K562 (cell line): ENCODE measurements around the gene BARX2. TPM values are rescaled to one million over a fixed set of nuclear protein-coding genes. Genes with fewer than 3 reads are reported as not detected.
A peak's percentile ranks its signal among the peaks of the same experiment; 100 is the strongest.

ENCODE experiments used
- ATAC-seq: fragments of 200-7000 bp; cut with Tn5 transposase; 3 replicates; pipeline ENCODE4 v1.9.1; 2020; ENCODE audit warnings: moderate library complexity
- BruUV-seq: library from RNA; stranded (reverse); fragments of 400-500 nt; replicated peaks from 2 replicates; lab custom pipeline; 2021; lab: Mats Ljungman, UMichigan
- CTCF ChIA-PET: fragments of 300-600 bp; formaldehyde crosslinking; extraction: SDS; loops from one replicate; lab custom pipeline; 2021; ENCODE audit warnings: low intra/inter-chr PET ratio; lab: Yijun Ruan, JAX
- POLR2A ChIA-PET: fragments of 300-600, 350-650 bp; sonication (Branson Sonifier 250); formaldehyde crosslinking; extraction: SDS; loops from one replicate; lab custom pipeline; 2021; ENCODE audit warnings: antibody characterized with exemption, inconsistent platforms; lab: Yijun Ruan, JAX
- DNase-seq, 4 experiments: peaks; one replicate each; pipeline versions ENCODE4 v3.0.0 to v3.0.0-alpha.2; 2011 to 2018; ENCODE audit warnings: low spot score in 3 of 4, mixed read lengths in 3 of 4; ENCODE audit errors: extremely low read depth in 1 of 4
- FAIRE-seq: peaks from 2 replicates; lab custom pipeline; 2011; peaks lifted over from hg19 to GRCh38; lab: Jason Lieb, UNC
- H2AFZ ChIP-seq: 2 replicates; pipeline ENCODE4 v1.6.0; 2011; ENCODE audit warnings: low read depth, low read length, control low read depth, inconsistent platforms
- H3K27ac ChIP-seq: fragments of 200-600 bp; 3 replicates; pipeline ENCODE4 v1.8.0; 2011; ENCODE audit warnings: low read depth, mild to moderate bottlenecking, control low read depth, inconsistent platforms, low read length, moderate library complexity, mixed read lengths; ENCODE audit errors: extremely low read depth
- H3K27me3 ChIP-seq, 2 experiments: fragments of 300-600 bp in 1 of 2; 2 replicates in 1 of 2; 3 replicates in 1 of 2; pipeline versions ENCODE4 v1.6.0 to v1.8.0; 2011; ENCODE audit warnings: inconsistent platforms in 2 of 2, low read length in 2 of 2, mild to moderate bottlenecking in 1 of 2, mixed read lengths in 1 of 2, moderate library complexity in 1 of 2; ENCODE audit not compliant: control insufficient read depth in 2 of 2, insufficient read depth in 2 of 2
- H3K36me3 ChIP-seq: fragments of 300-600 bp; 3 replicates; pipeline ENCODE4 v1.8.0; 2011; ENCODE audit warnings: mild to moderate bottlenecking, low read length, inconsistent platforms; ENCODE audit not compliant: control insufficient read depth, insufficient read depth
- H3K4me1 ChIP-seq, 2 experiments: fragments of 200-600 bp in 1 of 2; replicated peaks in 1 of 2; 2 replicates in 1 of 2; 3 replicates in 1 of 2; pipeline versions ENCODE4 v1.5.1 to v1.8.0; 2011; ENCODE audit warnings: inconsistent platforms in 2 of 2, low read length in 2 of 2, mild to moderate bottlenecking in 1 of 2, mixed read lengths in 1 of 2, moderate library complexity in 1 of 2; ENCODE audit not compliant: control insufficient read depth in 2 of 2, insufficient read depth in 2 of 2
- H3K4me2 ChIP-seq: 2 replicates; pipeline ENCODE4 v1.6.1; 2011; ENCODE audit warnings: low read length, control low read depth, inconsistent platforms, mixed read lengths; ENCODE audit not compliant: insufficient read depth
- H3K4me3 ChIP-seq: fragments of 200-600 bp; sonication (generic), shearing (Covaris generic); 2 replicates; pipeline ENCODE4 v1.5.1; 2016; ENCODE audit warnings: control low read depth, inconsistent platforms
- H3K79me2 ChIP-seq: fragments of 200-600 bp; 3 replicates; pipeline ENCODE4 v1.8.0; 2011; ENCODE audit warnings: low read length, inconsistent platforms; ENCODE audit not compliant: control insufficient read depth, insufficient read depth
- H3K9ac ChIP-seq, 2 experiments: 2 replicates each; pipeline versions ENCODE4 v1.6.0 to v1.6.1; 2011; ENCODE audit warnings: low read depth in 2 of 2, low read length in 2 of 2, control low read depth in 1 of 2, inconsistent platforms in 1 of 2, mild to moderate bottlenecking in 1 of 2, mixed read lengths in 1 of 2; ENCODE audit not compliant: insufficient read depth in 1 of 2
- H3K9me1 ChIP-seq: one replicate; pipeline ENCODE4 v1.6.0; 2011; ENCODE audit warnings: inconsistent platforms, mild to moderate bottlenecking, low read length, moderate library complexity; ENCODE audit not compliant: control insufficient read depth, insufficient read depth
- H3K9me3 ChIP-seq: replicated peaks from 2 replicates; pipeline ENCODE4 v1.5.1; 2011; ENCODE audit warnings: low read depth, low read length, inconsistent platforms; ENCODE audit not compliant: control insufficient read depth, insufficient read depth
- H4K20me1 ChIP-seq: replicated peaks from 2 replicates; pipeline ENCODE4 v1.6.1; 2011; ENCODE audit warnings: low read length, inconsistent platforms, mixed read lengths; ENCODE audit not compliant: control insufficient read depth, insufficient read depth
- BHLHE40 ChIP-seq: IDR thresholded peaks from 2 replicates; pipeline ENCODE4 v1.6.1; 2011; ENCODE audit warnings: low read length, improper control_type of control experiment
- BRD4 ChIP-seq: fragments of 200-600 bp; sonication (generic); IDR thresholded peaks from 2 replicates; pipeline ENCODE4 v1.6.1; 2017; ENCODE audit warnings: inconsistent platforms
- CREM ChIP-seq: IDR thresholded peaks from 2 replicates; pipeline ENCODE4 v1.6.1; 2014; ENCODE audit warnings: antibody characterized with exemption, low read depth
- EGR1 ChIP-seq: fragments of 450-650 bp; conservative IDR thresholded peaks from 2 replicates; pipeline ENCODE4 v1.6.1; 2017; ENCODE audit warnings: mild to moderate bottlenecking
- EP400 ChIP-seq: fragments of 450-650 bp; IDR thresholded peaks from 2 replicates; pipeline ENCODE4 v1.6.1; 2017; ENCODE audit warnings: antibody characterized with exemption, mild to moderate bottlenecking, moderate library complexity
- GABPB2 ChIP-seq: fragments of 250-450 bp; sonication (Bioruptor Pico); conservative IDR thresholded peaks from 2 replicates; pipeline ENCODE4 v1.5.1; 2021; ENCODE audit warnings: mild to moderate bottlenecking
- NBN ChIP-seq: fragments of 450-650 bp; IDR thresholded peaks from 2 replicates; pipeline ENCODE4 v1.6.1; 2016; ENCODE audit warnings: low read depth, mild to moderate bottlenecking
- PML ChIP-seq: IDR thresholded peaks from 2 replicates; pipeline ENCODE4 v1.6.1; 2012; ENCODE audit warnings: low read length, inconsistent platforms
- POLR3A ChIP-seq: IDR thresholded peaks from 2 replicates; pipeline ENCODE4 v1.6.1; 2011; ENCODE audit warnings: borderline replicate concordance, mild to moderate bottlenecking, moderate library complexity; ENCODE audit not compliant: insufficient read length, insufficient read depth; ENCODE audit errors: extremely low read depth
- PPARD ChIP-seq: fragments of 250-450 bp; sonication (Bioruptor Pico); IDR thresholded peaks from 2 replicates; pipeline ENCODE4 v1.8.0; 2022; ENCODE audit warnings: inconsistent platforms, mild to moderate bottlenecking, moderate library complexity
- RBBP5 ChIP-seq: fragments of 200-600 bp; sonication (generic); IDR thresholded peaks from 2 replicates; pipeline ENCODE4 v1.6.1; 2012; ENCODE audit warnings: borderline replicate concordance, mild to moderate bottlenecking, low read length, control low read depth, inconsistent platforms; ENCODE audit not compliant: insufficient read depth, poor library complexity, severe bottlenecking
- SMARCE1 ChIP-seq: fragments of 450-650 bp; IDR thresholded peaks from 2 replicates; pipeline ENCODE4 v1.7.1; 2016; ENCODE audit warnings: mild to moderate bottlenecking
- TAF1 ChIP-seq: IDR thresholded peaks from 2 replicates; pipeline ENCODE4 v1.6.1; 2011; ENCODE audit warnings: mild to moderate bottlenecking, low read length, moderate library complexity; ENCODE audit not compliant: insufficient read depth, control insufficient read depth, severe bottlenecking; ENCODE audit errors: extremely low read depth
- TGIF2 ChIP-seq: sonication (generic); formaldehyde crosslinking; IDR thresholded peaks from 2 replicates; pipeline ENCODE4 v1.8.1; 2022; ENCODE audit warnings: mild to moderate bottlenecking, missing genetic modification reagents, moderate library complexity
- ZNF174 ChIP-seq: fragments of 250-450 bp; sonication (Bioruptor Pico); IDR thresholded peaks from 2 replicates; pipeline ENCODE4 v1.4.0; 2020; ENCODE audit warnings: mild to moderate bottlenecking
- ZNF766 ChIP-seq: fragments of 200-800 bp; sonication (Bioruptor generic); conservative IDR thresholded peaks from 2 replicates; pipeline ENCODE4 v1.6.1; 2016; ENCODE audit warnings: missing genetic modification characterization, missing compliant biosample characterization
- WGBS: fragments of 100-300 bp; shearing (Covaris generic); methylation state at CpG from one replicate; pipeline ENCODE4 v1.1.6; 2016; ENCODE audit warnings: low coverage, mixed read lengths; ENCODE audit not compliant: insufficient coverage; ENCODE audit errors: missing lambda C conversion rate; 5-methylcytosine and 5-hydroxymethylcytosine counted together
- in situ Hi-C: fragments of 300-500 bp; cut with MboI; formaldehyde crosslinking; loops from 4 replicates; pipeline ENCODE4 v1.15.0; 2018; ENCODE audit warnings: inconsistent platforms, mixed read lengths
- intact Hi-C: fragments of 100-400 bp; cut with micrococcal nuclease; formaldehyde crosslinking; loops from 2 replicates; pipeline ENCODE4 v1.14.2; 2022
- polyA plus RNA-seq, 8 experiments: library from polyadenylated mRNA; depleted of rRNA in 4 of 8; stranded (reverse) in 5 of 8; unstranded in 3 of 8; fragments of >200 nt; fragmentation: Nextera tagmentation in 2 of 8; fragmentation: Illumina TruSeq in 1 of 8; extraction: Ambion mirVana in 2 of 8; extraction: Trizol in 1 of 8; gene quantifications; 2 replicates each; pipeline versions ENCODE4 v1.2.1 to v1.2.3, GENCODE V29; 2011 to 2014; ENCODE audit warnings: inconsistent platforms in 1 of 8, missing spikeins in 1 of 8
- total RNA-seq, 7 experiments: library from RNA; depleted of rRNA in 6 of 7; stranded (reverse); fragments of >200 nt in 6 of 7; fragmentation: Illumina TruSeq in 2 of 7; extraction: Trizol in 2 of 7; gene quantifications; 2 replicates each; pipeline versions ENCODE4 v1.2.1 to v1.2.3, GENCODE V29; 2011 to 2021; ENCODE audit warnings: low replicate concordance in 1 of 7
- TF ChIP-seq, protein P1 (sequence below), 2 experiments: fragments of 450-650 bp; IDR thresholded peaks; 2 replicates each; pipeline ENCODE4 v1.6.1; 2016
- TF ChIP-seq, protein P2 (sequence below): fragments of 200-400 bp; formaldehyde crosslinking; IDR thresholded peaks from 2 replicates; pipeline ENCODE4 v1.6.1; 2017; ENCODE audit warnings: mild to moderate bottlenecking, low read depth, low read length, moderate library complexity
- TF ChIP-seq, protein P3 (sequence below): fragments of 250-450 bp; sonication (Bioruptor Pico); IDR thresholded peaks from 2 replicates; pipeline ENCODE4 v1.8.0; 2022; ENCODE audit warnings: inconsistent platforms, mild to moderate bottlenecking, moderate library complexity, borderline replicate concordance

BARX2 gene
- total and polyA plus RNA-seq, 9 of the 15 experiments (the other 6 are each of a cell fraction or from before 2014, with no cell fraction given), result not detected

DNA sequence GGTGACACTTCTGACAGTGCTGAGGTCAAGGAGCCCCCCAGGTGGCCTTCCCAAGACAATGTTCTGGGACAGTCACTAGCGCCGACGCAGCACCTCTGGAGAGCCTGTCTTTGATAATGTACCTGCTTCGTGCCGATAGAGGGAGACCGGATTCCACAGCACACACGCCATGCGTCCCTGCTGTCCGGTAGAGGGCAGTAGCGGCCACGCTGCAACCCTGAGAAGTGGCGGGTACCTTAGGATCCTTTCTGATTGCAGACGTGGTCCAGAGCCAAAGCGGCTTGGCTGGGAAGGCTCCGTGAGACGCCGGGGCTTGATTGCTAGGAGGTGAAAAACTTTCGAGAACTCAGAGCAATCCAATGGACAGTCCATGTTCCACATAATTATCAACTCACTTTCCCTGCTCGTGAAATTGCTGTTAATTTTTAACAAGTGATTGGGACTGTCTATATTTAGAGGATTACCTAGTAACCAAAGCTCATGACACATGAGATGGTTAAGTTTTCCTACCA lies 11.4 kb upstream of the BARX2 start:
- ATAC-seq, result peak; percentile 100
- no peak overlapping the region for H3K4me3 ChIP-seq
- CTCF ChIA-PET, result interaction anchor here (0.6 to 4.4 kb wide), 5 partner anchors 11 to 387 kb away, joined by 3 to 58 read pairs (median 4); no protein-coding TSS in a partner anchor
- no peaks in the 10 kb centered on the region for H3K9me1 ChIP-seq
- H3K27me3 ChIP-seq, result no peaks in the 10 kb centered on the region
- peak overlapping the region; percentile 41; the same call in 1 of the 2 replicates for H2AFZ ChIP-seq
- POLR2A ChIA-PET, result no interaction called here
- H3K9ac ChIP-seq, result no peak overlapping the region
- H4K20me1 ChIP-seq, result no peaks in the 10 kb centered on the region
- peak; percentile 65 to 86 (median 70) for DNase-seq
- in situ Hi-C loops (no loop called here), intact Hi-C loops (loop anchor here (1.0 kb wide), 2 partner anchors 332 to 386 kb away; no protein-coding TSS in a partner anchor)
- H3K4me2 ChIP-seq, result no peak overlapping the region
- WGBS, result 1% methylated on average over 19 of the region's 19 CpGs
- H3K36me3 ChIP-seq, result no peaks in the 10 kb centered on the region
- H3K27ac ChIP-seq, result no peak overlapping the region
- no peaks in the 10 kb centered on the region for H3K4me1 ChIP-seq
- BruUV-seq, result no TSS peak
- no peaks in the 10 kb centered on the region for H3K9me3 ChIP-seq
- peak; percentile 94 for FAIRE-seq
- H3K79me2 ChIP-seq, result no peaks in the 10 kb centered on the region
- no peak for TF ChIP-seq EP400
- no peak for TF ChIP-seq EGR1
- no peak for TF ChIP-seq ZNF174
- TF ChIP-seq CREM, result peak; percentile 87
- no peak for TF ChIP-seq TAF1
- no peak for TF ChIP-seq BRD4
- no peak for TF ChIP-seq POLR3A
- TF ChIP-seq PPARD (CRISPR knock-in tag), result no peak
- no peak for TF ChIP-seq SMARCE1
- TF ChIP-seq TGIF2 (CRISPR knock-in tag), result no peak
- TF ChIP-seq PML, result no peak
- TF ChIP-seq, protein P1, sequence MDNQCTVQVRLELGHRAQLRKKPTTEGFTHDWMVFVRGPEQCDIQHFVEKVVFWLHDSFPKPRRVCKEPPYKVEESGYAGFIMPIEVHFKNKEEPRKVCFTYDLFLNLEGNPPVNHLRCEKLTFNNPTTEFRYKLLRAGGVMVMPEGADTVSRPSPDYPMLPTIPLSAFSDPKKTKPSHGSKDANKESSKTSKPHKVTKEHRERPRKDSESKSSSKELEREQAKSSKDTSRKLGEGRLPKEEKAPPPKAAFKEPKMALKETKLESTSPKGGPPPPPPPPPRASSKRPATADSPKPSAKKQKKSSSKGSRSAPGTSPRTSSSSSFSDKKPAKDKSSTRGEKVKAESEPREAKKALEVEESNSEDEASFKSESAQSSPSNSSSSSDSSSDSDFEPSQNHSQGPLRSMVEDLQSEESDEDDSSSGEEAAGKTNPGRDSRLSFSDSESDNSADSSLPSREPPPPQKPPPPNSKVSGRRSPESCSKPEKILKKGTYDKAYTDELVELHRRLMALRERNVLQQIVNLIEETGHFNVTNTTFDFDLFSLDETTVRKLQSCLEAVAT (IDR thresholded peaks at IDR 0.05), result peak in 1 of 2 experiments; percentile 89; a peak in 2 of 4 replicates
- TF ChIP-seq, protein P2, sequence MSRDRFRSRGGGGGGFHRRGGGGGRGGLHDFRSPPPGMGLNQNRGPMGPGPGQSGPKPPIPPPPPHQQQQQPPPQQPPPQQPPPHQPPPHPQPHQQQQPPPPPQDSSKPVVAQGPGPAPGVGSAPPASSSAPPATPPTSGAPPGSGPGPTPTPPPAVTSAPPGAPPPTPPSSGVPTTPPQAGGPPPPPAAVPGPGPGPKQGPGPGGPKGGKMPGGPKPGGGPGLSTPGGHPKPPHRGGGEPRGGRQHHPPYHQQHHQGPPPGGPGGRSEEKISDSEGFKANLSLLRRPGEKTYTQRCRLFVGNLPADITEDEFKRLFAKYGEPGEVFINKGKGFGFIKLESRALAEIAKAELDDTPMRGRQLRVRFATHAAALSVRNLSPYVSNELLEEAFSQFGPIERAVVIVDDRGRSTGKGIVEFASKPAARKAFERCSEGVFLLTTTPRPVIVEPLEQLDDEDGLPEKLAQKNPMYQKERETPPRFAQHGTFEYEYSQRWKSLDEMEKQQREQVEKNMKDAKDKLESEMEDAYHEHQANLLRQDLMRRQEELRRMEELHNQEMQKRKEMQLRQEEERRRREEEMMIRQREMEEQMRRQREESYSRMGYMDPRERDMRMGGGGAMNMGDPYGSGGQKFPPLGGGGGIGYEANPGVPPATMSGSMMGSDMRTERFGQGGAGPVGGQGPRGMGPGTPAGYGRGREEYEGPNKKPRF, result no peak
- TF ChIP-seq RBBP5, result no peak
- TF ChIP-seq, protein P3, sequence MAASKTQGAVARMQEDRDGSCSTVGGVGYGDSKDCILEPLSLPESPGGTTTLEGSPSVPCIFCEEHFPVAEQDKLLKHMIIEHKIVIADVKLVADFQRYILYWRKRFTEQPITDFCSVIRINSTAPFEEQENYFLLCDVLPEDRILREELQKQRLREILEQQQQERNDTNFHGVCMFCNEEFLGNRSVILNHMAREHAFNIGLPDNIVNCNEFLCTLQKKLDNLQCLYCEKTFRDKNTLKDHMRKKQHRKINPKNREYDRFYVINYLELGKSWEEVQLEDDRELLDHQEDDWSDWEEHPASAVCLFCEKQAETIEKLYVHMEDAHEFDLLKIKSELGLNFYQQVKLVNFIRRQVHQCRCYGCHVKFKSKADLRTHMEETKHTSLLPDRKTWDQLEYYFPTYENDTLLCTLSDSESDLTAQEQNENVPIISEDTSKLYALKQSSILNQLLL (CRISPR knock-in tag), result no peak
- peak; percentile 88 for TF ChIP-seq BHLHE40
- TF ChIP-seq NBN, result no peak
- no peak for TF ChIP-seq GABPB2
- no peak for TF ChIP-seq ZNF766 (CRISPR knock-in tag)
